PC-3 (cell line): ENCODE data around the gene SLC41A3.

Experiments
- CTCF ChIP-seq: fragments of 300-600 bp; sonication (generic); conservative IDR thresholded peaks from 2 replicates; pipeline ENCODE4 v1.5.1; 2017; ENCODE audit warnings: antibody characterized with exemption, low read depth, mild to moderate bottlenecking, low read length
- EZH2phosphoT487 ChIP-seq: fragments of 300-600 bp; sonication (generic); IDR thresholded peaks from 2 replicates; pipeline ENCODE4 v1.6.1; 2018; ENCODE audit warnings: mild to moderate bottlenecking, antibody characterized with exemption, low read length, borderline replicate concordance

- TF ChIP-seq EZH2phosphoT487 (no peak), CTCF (no peak)
Measured at GRCh38 chr3:126108676-126109050, 24.7 kb upstream of the SLC41A3 start.
